ACC112 (cell line): ENCODE results near the gene GPR137.

ENCODE experiments used
- H2AFZ ChIP-seq: fragments of 200-600 bp; sonication (generic); one replicate; pipeline ENCODE4 v1.6.0; 2017; ENCODE audit warnings: antibody characterized with exemption, low read length; ENCODE audit not compliant: unreplicated experiment
- H3K27ac ChIP-seq: fragments of 200-600 bp; sonication (generic); 2 replicates; pipeline ENCODE4 v1.5.1; 2014; ENCODE audit warnings: low read depth, mild to moderate bottlenecking, antibody characterized with exemption, low read length, moderate library complexity
- H3K27me3 ChIP-seq: fragments of 200-600 bp; sonication (generic); 2 replicates; pipeline ENCODE4 v1.6.1; 2014; ENCODE audit warnings: mild to moderate bottlenecking, antibody characterized with exemption, low read length, moderate library complexity, mixed read lengths; ENCODE audit not compliant: insufficient read depth
- H3K36me3 ChIP-seq: fragments of 200-600 bp; sonication (generic); 2 replicates; pipeline ENCODE4 v1.6.1; 2016; ENCODE audit warnings: mild to moderate bottlenecking, antibody characterized with exemption, low read length, moderate library complexity, mixed read lengths; ENCODE audit not compliant: insufficient read depth
- H3K4me1 ChIP-seq: fragments of 200-600 bp; sonication (generic); one replicate; pipeline ENCODE4 v1.6.1; 2016; ENCODE audit warnings: low read length, mixed read lengths; ENCODE audit not compliant: insufficient read depth, unreplicated experiment, control insufficient read depth
- H3K4me3 ChIP-seq: fragments of 200-600 bp; sonication (generic); 2 replicates; pipeline ENCODE4 v1.5.1; 2014; ENCODE audit warnings: mild to moderate bottlenecking, low read depth, low read length
- H3K79me2 ChIP-seq: fragments of 200-600 bp; sonication (generic); one replicate; pipeline ENCODE4 v1.6.0; 2016; ENCODE audit warnings: low read length; ENCODE audit not compliant: control insufficient read depth, unreplicated experiment, insufficient read depth

GPR137 gene

DNA sequence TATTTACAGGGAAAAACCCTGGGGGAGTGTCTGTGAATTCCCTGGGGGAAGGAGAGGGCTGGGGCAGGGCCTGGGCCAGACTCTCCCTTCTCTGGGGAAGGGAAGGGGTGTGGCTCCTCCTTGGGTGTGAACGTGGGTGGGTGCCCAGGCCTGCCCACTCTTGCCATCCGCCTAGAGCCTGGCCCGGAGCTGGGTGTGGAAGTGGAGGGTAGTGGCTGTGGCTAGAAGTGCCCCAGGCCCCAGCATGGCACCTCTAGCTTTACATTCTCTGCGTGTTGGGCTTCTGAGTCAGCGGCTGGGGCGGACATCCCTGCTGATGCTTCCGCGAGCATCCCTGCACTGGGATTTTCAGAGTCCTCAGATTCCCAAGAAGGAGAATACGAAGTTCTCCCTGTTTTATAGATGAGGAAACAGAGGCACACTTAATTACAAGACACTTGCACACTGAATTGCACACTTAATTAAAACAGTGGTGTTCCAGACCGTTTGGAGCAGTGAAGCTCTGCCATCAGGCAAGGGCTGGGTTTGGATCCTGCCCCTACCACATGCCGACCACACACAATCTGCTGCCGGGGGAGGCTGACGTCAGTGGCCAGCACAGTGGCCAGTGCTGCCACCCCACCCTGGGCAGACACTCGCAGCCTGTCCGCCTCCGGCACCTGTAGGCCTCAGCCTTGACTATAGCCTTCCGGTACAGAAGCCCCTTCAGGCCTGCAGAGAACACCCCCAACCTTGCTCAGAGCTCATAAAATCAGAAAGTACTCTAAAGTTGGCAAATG lies 8.8 kb upstream of the GPR137 start:
- H3K27ac ChIP-seq: no peak overlapping the region
- H3K4me1 ChIP-seq: peaks cover 11% of the 10 kb centered on the region
- peaks cover 6% of the 10 kb centered on the region for H3K79me2 ChIP-seq
- H3K4me3 ChIP-seq: no peak overlapping the region
- no peaks in the 10 kb centered on the region for H3K36me3 ChIP-seq
- H2AFZ ChIP-seq: no peak overlapping the region
- no peaks in the 10 kb centered on the region for H3K27me3 ChIP-seq

DNA sequence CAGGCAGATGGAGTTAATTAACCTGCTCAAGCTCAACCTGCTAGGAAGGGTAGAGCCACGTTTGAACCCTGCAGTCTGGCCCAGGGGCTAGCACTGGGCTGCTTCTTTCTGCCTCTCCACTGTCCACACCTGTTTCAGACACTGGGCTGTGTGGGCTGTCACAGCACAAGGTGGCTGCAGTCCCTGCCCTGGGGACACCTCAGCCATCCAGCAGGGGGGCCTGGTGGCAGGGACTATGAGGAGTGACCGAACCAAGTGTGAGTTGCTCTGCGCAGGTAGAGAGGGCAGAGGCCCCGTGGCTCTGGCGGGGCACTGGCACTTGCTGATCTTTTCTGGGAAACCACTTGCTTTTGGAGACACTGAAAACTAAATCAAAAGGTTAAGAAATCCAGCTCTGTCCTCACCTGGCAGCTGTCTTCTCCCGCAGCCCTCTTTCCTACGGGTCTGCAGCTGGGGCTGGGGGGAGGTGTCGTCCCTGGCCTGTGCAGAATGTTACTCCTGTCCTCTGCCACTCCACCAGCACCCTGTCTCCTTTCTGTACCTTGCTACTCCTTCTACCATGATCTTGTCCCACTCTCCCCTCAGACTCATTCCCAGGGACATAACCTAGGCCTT lies 7.0 kb upstream of the GPR137 start:
- no peak overlapping the region for H2AFZ ChIP-seq
- peaks cover 6% of the 10 kb centered on the region for H3K79me2 ChIP-seq
- peaks cover 6% of the 10 kb centered on the region for H3K4me1 ChIP-seq
- no peaks in the 10 kb centered on the region for H3K27me3 ChIP-seq
- no peak overlapping the region for H3K27ac ChIP-seq
- H3K4me3 ChIP-seq: no peak overlapping the region
- H3K36me3 ChIP-seq: no peaks in the 10 kb centered on the region

GRCh38 chr11:64281957-64282770 lies 3.5 kb upstream of the GPR137 start:
- H3K36me3 ChIP-seq: no peaks in the 10 kb centered on the region
- H3K27ac ChIP-seq: no peak overlapping the region
- H3K79me2 ChIP-seq: peaks cover 12% of the 10 kb centered on the region
- H3K4me1 ChIP-seq: no peaks in the 10 kb centered on the region
- H2AFZ ChIP-seq: no peak overlapping the region
- H3K27me3 ChIP-seq: no peaks in the 10 kb centered on the region
- H3K4me3 ChIP-seq: no peak overlapping the region

DNA sequence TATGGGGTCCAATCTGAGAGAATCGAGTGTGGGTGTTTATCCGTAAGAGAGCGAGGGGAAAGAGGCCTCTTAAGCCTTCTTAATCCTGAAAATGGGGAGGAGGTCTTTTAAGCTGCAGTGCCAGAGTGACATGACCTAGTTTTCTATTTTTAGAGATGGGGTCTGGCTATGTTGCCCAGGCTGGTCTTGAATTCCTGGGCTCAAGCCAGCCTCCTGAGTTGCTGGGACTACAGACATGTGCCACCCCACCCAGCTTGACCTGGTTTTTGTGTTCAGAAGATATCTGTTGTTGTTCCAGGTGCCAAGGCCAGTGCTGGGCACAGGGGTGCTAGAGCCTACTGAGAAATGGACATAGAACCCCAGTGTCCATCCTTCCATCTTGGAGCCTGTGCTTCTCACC lies 2.6 kb upstream of the GPR137 start:
- Histone ChIP-seq H3K27me3 (no peaks in the 10 kb centered on the region), H3K27ac (no peak overlapping the region), H3K4me1 (no peaks in the 10 kb centered on the region), H3K79me2 (peaks cover 12% of the 10 kb centered on the region), H3K36me3 (no peaks in the 10 kb centered on the region), H2AFZ (no peak overlapping the region), H3K4me3 (peak overlapping the region; percentile 49; the same call in 1 of the 2 replicates)

DNA sequence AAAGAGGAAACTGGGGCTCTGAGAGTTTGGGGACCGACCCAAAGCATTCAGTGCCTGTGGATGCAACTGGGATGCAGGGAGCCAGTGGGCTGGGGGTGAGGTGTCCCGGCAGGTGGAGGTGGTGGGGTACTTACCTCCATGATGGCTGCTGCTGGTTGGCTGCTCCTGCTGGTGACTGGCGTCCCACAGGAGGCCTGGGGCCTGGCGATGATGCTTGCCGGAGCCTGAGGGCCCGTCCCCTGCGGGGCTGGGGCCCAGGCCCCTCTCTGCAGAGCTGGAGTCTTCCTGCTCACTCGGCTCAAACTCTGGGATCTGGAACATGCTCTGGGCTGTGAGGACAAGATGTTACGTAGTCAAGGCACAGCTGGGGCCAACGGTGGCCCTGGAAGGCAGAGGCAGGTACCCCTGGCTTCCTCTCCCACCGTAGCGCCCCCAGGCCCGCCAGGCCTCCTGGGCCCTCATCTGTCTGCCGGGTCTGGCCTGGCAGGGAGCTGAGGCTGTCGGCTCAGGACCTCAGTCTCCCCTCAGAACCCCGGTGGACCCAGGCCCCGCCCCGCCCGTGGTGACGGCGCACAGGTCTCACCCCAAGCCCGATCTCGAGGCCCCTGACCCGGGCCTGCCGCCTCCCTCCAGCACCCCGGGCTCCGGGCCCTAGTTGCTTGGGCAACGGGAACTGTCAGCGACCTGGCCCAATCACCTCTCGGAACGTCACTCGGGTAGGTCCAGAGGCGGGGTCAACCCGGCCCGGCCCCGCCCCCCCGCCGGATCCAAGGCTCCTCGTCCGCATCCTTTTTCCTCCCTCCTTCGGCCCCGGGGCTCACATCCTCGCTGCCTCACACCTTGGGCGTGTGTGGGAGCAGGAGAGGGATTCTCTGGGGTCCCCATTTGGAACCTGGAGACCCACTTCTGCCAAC lies 1.3 kb upstream of the GPR137 start, which contains the start of gene BAD:
Gene BAD, minus strand, starts transcription at position 618 of the 914 bp plus-strand sequence. Its CDS starts 297 bp downstream, at position 321.
- H3K27me3 ChIP-seq: no peaks in the 10 kb centered on the region
- H3K36me3 ChIP-seq: no peaks in the 10 kb centered on the region
- peaks cover 12% of the 10 kb centered on the region for H3K79me2 ChIP-seq
- H2AFZ ChIP-seq: peak within 1 kb of the TSS; percentile 58
- peak within 1 kb of the TSS; percentile 92 for H3K27ac ChIP-seq
- no peaks in the 10 kb centered on the region for H3K4me1 ChIP-seq
- peak within 1 kb of the TSS; percentile 82 for H3K4me3 ChIP-seq

- Histone ChIP-seq H3K4me1 (no peaks in the 10 kb centered on the region), H3K79me2 (peaks cover 12% of the 10 kb centered on the region), H3K27me3 (peaks cover 9% of the 10 kb centered on the region), H2AFZ (no peak overlapping the region), H3K27ac (0 out of 2 replicates have a peak overlapping the region, but pooled peaks have one; percentile 92), H3K36me3 (no peaks in the 10 kb centered on the region), H3K4me3 (peak overlapping the region; percentile 82)
These were observed 495 bp downstream of the GPR137 start for GRCh38 chr11:64285885-64286800.

GRCh38 chr11:64286801-64287159 lies 1.1 kb downstream of the GPR137 start:
- H3K36me3 ChIP-seq: no peaks in the 10 kb centered on the region
- no peak overlapping the region for H3K27ac ChIP-seq
- no peak overlapping the region for H2AFZ ChIP-seq
- H3K4me1 ChIP-seq: no peaks in the 10 kb centered on the region
- H3K27me3 ChIP-seq: peaks cover 16% of the 10 kb centered on the region
- peaks cover 12% of the 10 kb centered on the region for H3K79me2 ChIP-seq
- H3K4me3 ChIP-seq: peak overlapping the region; percentile 82; the same call in 1 of the 2 replicates

DNA sequence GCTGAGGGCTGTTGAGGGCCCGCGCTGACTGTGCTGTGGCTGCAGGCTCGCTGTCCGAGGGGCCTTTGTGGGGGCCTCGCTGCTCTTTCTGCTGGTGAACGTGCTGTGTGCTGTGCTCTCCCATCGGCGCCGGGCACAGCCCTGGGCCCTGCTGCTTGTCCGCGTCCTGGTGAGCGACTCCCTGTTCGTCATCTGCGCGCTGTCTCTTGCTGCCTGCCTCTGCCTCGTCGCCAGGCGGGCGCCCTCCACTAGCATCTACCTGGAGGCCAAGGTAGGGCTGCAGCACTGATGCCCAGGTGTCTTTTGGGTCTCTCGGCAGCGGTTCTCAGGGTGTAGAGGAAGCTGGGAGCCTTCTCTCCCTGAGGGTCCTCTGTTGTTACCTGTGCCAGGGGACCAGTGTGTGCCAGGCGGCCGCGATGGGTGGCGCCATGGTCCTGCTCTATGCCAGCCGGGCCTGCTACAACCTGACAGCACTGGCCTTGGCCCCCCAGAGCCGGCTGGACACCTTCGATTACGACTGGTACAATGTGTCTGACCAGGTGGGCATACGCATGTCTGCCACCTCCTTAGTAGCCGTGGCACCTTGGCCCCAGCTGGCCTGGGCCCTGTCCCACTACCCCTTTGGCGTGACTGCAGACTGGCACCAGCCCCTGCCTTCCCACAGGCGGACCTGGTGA lies 2.2 kb downstream of the GPR137 start:
- H2AFZ ChIP-seq: no peak overlapping the region
- no peak overlapping the region for H3K4me3 ChIP-seq
- H3K36me3 ChIP-seq: no peaks in the 10 kb centered on the region
- H3K27me3 ChIP-seq: peaks cover 26% of the 10 kb centered on the region
- peaks cover 12% of the 10 kb centered on the region for H3K79me2 ChIP-seq
- H3K4me1 ChIP-seq: no peaks in the 10 kb centered on the region
- H3K27ac ChIP-seq: no peak overlapping the region

GRCh38 chr11:64288353-64288750 lies 2.7 kb downstream of the GPR137 start:
- no peak overlapping the region for H3K27ac ChIP-seq
- H2AFZ ChIP-seq: no peak overlapping the region
- peaks cover 7% of the 10 kb centered on the region for H3K79me2 ChIP-seq
- H3K36me3 ChIP-seq: no peaks in the 10 kb centered on the region
- no peak overlapping the region for H3K4me3 ChIP-seq
- H3K4me1 ChIP-seq: no peaks in the 10 kb centered on the region
- H3K27me3 ChIP-seq: peaks cover 31% of the 10 kb centered on the region
